ENCODE measurements around the gene SIM2.

DNA sequence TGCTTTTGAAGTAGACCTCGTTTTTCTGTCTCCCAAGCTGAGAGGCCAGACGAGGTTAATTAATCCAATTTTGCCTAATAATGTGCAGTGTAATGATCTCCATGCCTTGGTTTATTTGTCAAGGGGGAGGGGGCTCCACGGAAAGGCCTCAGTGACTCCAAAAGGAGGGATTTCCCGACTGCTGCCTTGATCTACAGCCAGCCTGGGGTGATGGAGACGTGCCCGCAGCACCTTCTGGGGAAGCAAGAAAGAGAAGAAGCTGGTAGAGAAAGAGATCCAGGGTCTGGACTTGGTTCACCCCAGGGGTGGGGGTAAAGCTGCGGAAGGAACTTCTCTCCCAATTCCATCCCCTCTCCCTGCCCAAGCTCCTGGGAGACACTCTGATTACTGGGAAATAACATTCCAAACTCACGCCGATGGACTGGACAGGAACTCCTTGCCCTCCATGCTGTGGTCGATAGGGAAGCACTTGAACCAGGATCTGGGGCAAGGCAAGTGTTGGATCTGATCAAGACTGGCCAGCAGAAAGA lies 44.1 kb upstream of the SIM2 start:
- TF ChIP-seq CTCF (IDR thresholded peaks at IDR 0.05; ENCODE audit: low read depth, low read length) (no peak), EZH2phosphoT487 (IDR thresholded peaks at IDR 0.05; ENCODE audit: low read depth) (no peak)
